ENCODE measurements around the gene SMCHD1. TPM values are rescaled to one million over a fixed set of nuclear protein-coding genes. Genes with fewer than 3 reads are reported as not detected.
"Not testable (repeated sequence)": the region's sequence is repeated elsewhere in the genome, so short reads cannot be mapped to it uniquely, and the experiment has no call there.

Gene SMCHD1
- total RNA-seq, 1 donor from 2014 or later = 98.6 TPM

GRCh38 chr18:2837290-2837689, 181.8 kb downstream of the SMCHD1 start:
- intact Hi-C loops (cut with micrococcal nuclease); H3K4me1 Mint-ChIP-seq (ENCODE audit: low read depth); H3K36me3 Mint-ChIP-seq (ENCODE audit: low read depth); H3K9me3 Mint-ChIP-seq; H3K4me3 Mint-ChIP-seq; H3K27ac Mint-ChIP-seq; DNase-seq (ENCODE audit: low spot score): not testable (repeated sequence)
- peaks cover 13% of the 10 kb centered on the region for H3K27me3 Mint-ChIP-seq (ENCODE audit: insufficient read depth)

DNA sequence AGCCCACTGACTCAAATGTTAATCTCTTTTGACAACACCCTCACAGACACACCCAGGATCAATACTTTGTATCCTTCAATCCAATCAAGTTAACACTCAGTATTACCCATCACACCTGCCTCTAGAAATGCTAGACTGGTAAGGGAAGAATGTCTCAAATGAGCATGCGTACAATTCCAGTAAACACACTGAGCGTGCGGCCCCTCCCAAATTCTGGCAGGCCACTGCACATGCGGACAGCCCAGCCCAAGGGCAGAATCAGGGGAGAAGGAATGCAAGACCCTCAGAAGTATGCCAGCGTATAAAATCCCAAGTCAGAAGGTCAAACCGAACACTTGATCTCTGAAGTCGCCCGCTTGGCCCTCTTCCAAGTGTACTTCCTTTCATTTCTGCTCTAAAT, 183.7 kb downstream of the SMCHD1 start:
- intact Hi-C loops (cut with micrococcal nuclease) = no loop called here
- peaks cover 9% of the 10 kb centered on the region for H3K9me3 Mint-ChIP-seq
- no peak overlapping the region for H3K27ac Mint-ChIP-seq
- no peak overlapping the region for H3K4me3 Mint-ChIP-seq
- no peak for DNase-seq (ENCODE audit: low spot score)
- H3K4me1 Mint-ChIP-seq (ENCODE audit: low read depth) = no peaks in the 10 kb centered on the region
- H3K36me3 Mint-ChIP-seq (ENCODE audit: low read depth) = no peaks in the 10 kb centered on the region
- H3K27me3 Mint-ChIP-seq (ENCODE audit: insufficient read depth) = peaks cover 29% of the 10 kb centered on the region

GRCh38 chr18:2840521-2840920, 185.0 kb downstream of the SMCHD1 start:
- Mint-ChIP-seq H3K36me3 (ENCODE audit: low read depth) (no peaks in the 10 kb centered on the region), H3K9me3 (peaks cover 9% of the 10 kb centered on the region), H3K4me1 (ENCODE audit: low read depth) (no peaks in the 10 kb centered on the region), H3K4me3 (no peak overlapping the region), H3K27ac (no peak overlapping the region), H3K27me3 (ENCODE audit: insufficient read depth) (peaks cover 40% of the 10 kb centered on the region)
- DNase-seq (ENCODE audit: low spot score) = no peak
- intact Hi-C loops (cut with micrococcal nuclease) = no loop called here

GRCh38 chr18:2843146-2843545, 187.6 kb downstream of the SMCHD1 start:
- peaks cover 52% of the 10 kb centered on the region for H3K27me3 Mint-ChIP-seq (ENCODE audit: insufficient read depth)
- peaks cover 4% of the 10 kb centered on the region for H3K9me3 Mint-ChIP-seq
- peaks cover 11% of the 10 kb centered on the region for H3K4me1 Mint-ChIP-seq (ENCODE audit: low read depth)
- H3K27ac Mint-ChIP-seq = no peak overlapping the region
- no peak for DNase-seq (ENCODE audit: low spot score)
- no peaks in the 10 kb centered on the region for H3K36me3 Mint-ChIP-seq (ENCODE audit: low read depth)
- intact Hi-C loops (cut with micrococcal nuclease) = no loop called here
- no peak overlapping the region for H3K4me3 Mint-ChIP-seq

- intact Hi-C loops (cut with micrococcal nuclease) = loop anchor here (5.0 kb wide), 1 partner anchor 43 kb away; no protein-coding TSS in a partner anchor
- Mint-ChIP-seq H3K4me1 (ENCODE audit: low read depth) (peaks cover 16% of the 10 kb centered on the region), H3K27ac (no peak overlapping the region), H3K9me3 (no peaks in the 10 kb centered on the region), H3K4me3 (no peak overlapping the region), H3K27me3 (ENCODE audit: insufficient read depth) (peaks cover 57% of the 10 kb centered on the region), H3K36me3 (ENCODE audit: low read depth) (no peaks in the 10 kb centered on the region)
- no peak for DNase-seq (ENCODE audit: low spot score)
Measured at GRCh38 chr18:2845172-2845571, 189.6 kb downstream of the SMCHD1 start.

- H3K4me1 Mint-ChIP-seq (ENCODE audit: low read depth) = peaks cover 26% of the 10 kb centered on the region
- intact Hi-C loops (cut with micrococcal nuclease) = loop anchor here (2.0 to 5.0 kb wide), 2 partner anchors 44 to 400 kb away; partner anchors contain the start of gene MYL12A
- peak within 1 kb of the TSS; percentile 82 for H3K27ac Mint-ChIP-seq
- H3K9me3 Mint-ChIP-seq = no peaks in the 10 kb centered on the region
- H3K36me3 Mint-ChIP-seq (ENCODE audit: low read depth) = no peaks in the 10 kb centered on the region
- peak within 1 kb of the TSS; percentile 89 for H3K4me3 Mint-ChIP-seq
- peak; percentile 3 for DNase-seq (ENCODE audit: low spot score)
- H3K27me3 Mint-ChIP-seq (ENCODE audit: insufficient read depth) = peaks cover 50% of the 10 kb centered on the region
Measured at GRCh38 chr18:2846636-2847316, 191.2 kb downstream of the SMCHD1 start, which contains the start of gene EMILIN2. Gene EMILIN2 (plus strand): TSS chr18:2847006. CDS start chr18:2847189, 183 bp downstream.

GRCh38 chr18:2847317-2848246, 192.1 kb downstream of the SMCHD1 start:
- peaks cover 49% of the 10 kb centered on the region for H3K27me3 Mint-ChIP-seq (ENCODE audit: insufficient read depth)
- no peaks in the 10 kb centered on the region for H3K36me3 Mint-ChIP-seq (ENCODE audit: low read depth)
- intact Hi-C loops (cut with micrococcal nuclease) = loop anchor here (2.0 to 5.0 kb wide), 4 partner anchors 35 to 399 kb away; partner anchors contain the start of gene MYL12A
- peaks cover 26% of the 10 kb centered on the region for H3K4me1 Mint-ChIP-seq (ENCODE audit: low read depth)
- peak overlapping the region; percentile 88 for H3K4me3 Mint-ChIP-seq
- H3K27ac Mint-ChIP-seq = peak overlapping the region; percentile 56
- peak; percentile 7 for DNase-seq (ENCODE audit: low spot score)
- no peaks in the 10 kb centered on the region for H3K9me3 Mint-ChIP-seq

DNA sequence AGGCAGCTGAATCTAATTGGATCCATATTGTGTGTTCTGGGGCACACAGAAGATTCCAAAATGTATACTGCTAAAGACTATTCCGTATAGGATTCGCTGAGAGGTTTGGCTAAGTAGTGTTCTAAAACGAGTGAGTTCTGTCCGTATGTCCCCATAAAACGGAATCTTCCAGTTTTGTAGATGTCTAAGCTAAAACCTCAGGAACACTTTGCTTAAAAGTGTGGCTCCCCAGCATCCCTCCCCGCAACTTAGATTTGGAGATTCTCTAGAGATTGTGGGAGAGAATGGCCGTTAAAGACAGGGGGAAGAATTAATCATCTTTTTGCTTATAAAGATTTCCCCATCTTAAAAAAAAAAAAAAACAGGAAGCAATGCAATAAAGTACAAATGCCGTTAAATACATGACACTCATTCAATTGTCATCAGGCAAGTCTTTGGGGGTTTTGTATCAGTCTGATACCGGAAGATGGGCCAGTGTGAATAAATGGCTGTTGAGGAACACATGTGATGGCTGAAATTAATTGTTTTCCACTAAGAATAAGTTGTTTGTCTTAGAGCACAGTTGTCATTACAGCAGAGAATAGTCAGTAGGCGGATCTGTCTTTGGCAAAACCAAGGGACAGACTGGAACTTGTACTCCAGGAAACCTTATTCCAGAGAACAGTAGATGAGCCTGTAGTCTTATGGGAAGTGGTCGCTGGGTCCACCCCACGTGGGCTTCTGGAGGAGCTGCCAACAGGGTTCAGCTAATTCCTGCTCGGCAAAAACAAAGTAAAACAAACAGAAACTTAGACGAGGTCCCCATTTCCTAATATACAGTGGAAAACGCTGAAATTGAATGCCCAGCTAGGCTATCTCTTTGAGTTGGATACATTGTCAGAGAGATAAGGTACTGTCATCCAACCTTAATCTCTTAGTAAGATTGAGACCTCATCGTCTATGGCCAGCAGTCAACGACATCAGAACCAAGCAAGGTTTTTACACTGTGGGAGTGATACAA, 193.0 kb downstream of the SMCHD1 start:
- H3K9me3 Mint-ChIP-seq = no peaks in the 10 kb centered on the region
- intact Hi-C loops (cut with micrococcal nuclease) = loop anchor here (2.0 to 5.0 kb wide), 3 partner anchors 34 to 58 kb away; no protein-coding TSS in a partner anchor
- H3K27me3 Mint-ChIP-seq (ENCODE audit: insufficient read depth) = peaks cover 41% of the 10 kb centered on the region
- no peaks in the 10 kb centered on the region for H3K36me3 Mint-ChIP-seq (ENCODE audit: low read depth)
- peaks cover 26% of the 10 kb centered on the region for H3K4me1 Mint-ChIP-seq (ENCODE audit: low read depth)
- H3K27ac Mint-ChIP-seq = peak overlapping the region; percentile 56
- no peak for DNase-seq (ENCODE audit: low spot score)
- peak overlapping the region; percentile 88 for H3K4me3 Mint-ChIP-seq

DNA sequence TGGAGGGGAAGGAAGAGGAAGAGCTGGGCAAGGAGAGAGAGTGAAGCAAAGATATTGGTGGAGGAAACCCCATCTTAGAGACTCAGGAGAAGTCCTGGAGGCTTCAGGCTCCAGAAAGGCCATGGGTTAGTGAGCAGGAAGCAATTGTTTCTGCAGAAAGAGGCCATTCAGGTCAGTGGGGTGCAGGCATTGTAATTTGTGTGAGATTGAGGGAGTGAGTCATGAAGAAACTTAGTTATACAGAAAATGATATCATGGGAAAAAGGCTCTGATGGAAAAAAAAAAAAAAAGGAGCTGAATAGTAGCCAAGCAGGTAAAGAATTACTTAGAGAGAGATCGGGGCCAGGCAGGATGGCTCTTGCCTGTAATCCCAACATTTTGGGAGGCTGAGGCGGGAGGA, 195.3 kb downstream of the SMCHD1 start:
- Mint-ChIP-seq H3K4me3 (peak overlapping the region; percentile 1), H3K36me3 (ENCODE audit: low read depth) (no peaks in the 10 kb centered on the region), H3K27me3 (ENCODE audit: insufficient read depth) (peaks cover 24% of the 10 kb centered on the region), H3K27ac (peak overlapping the region; percentile 49), H3K4me1 (ENCODE audit: low read depth) (peaks cover 33% of the 10 kb centered on the region), H3K9me3 (no peaks in the 10 kb centered on the region)
- DNase-seq (ENCODE audit: low spot score) = no peak
- intact Hi-C loops (cut with micrococcal nuclease) = no loop called here

DNA sequence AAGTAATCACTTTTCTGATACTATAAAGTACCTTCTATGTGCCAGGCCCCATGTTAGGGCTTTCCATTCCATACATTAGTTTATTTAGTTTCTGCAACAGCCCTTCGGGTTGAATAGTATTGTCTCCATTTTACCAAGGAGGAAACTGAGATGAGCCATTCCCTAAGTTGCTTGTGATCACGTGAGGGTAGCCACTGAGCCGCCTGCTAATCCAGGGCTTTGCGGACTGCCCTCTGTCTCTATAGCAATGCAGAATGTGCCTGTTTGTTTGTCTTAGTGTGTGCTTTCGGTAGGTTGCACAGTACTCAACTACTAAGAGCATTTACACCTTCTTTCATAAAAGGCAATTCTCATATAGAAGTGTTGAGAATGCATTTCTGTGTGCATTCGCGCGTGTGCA, 196.2 kb downstream of the SMCHD1 start:
- no peak overlapping the region for H3K4me3 Mint-ChIP-seq
- DNase-seq (ENCODE audit: low spot score) = no peak
- H3K27ac Mint-ChIP-seq = no peak overlapping the region
- intact Hi-C loops (cut with micrococcal nuclease) = no loop called here
- no peaks in the 10 kb centered on the region for H3K36me3 Mint-ChIP-seq (ENCODE audit: low read depth)
- H3K4me1 Mint-ChIP-seq (ENCODE audit: low read depth) = peaks cover 33% of the 10 kb centered on the region
- peaks cover 19% of the 10 kb centered on the region for H3K27me3 Mint-ChIP-seq (ENCODE audit: insufficient read depth)
- H3K9me3 Mint-ChIP-seq = no peaks in the 10 kb centered on the region

DNA sequence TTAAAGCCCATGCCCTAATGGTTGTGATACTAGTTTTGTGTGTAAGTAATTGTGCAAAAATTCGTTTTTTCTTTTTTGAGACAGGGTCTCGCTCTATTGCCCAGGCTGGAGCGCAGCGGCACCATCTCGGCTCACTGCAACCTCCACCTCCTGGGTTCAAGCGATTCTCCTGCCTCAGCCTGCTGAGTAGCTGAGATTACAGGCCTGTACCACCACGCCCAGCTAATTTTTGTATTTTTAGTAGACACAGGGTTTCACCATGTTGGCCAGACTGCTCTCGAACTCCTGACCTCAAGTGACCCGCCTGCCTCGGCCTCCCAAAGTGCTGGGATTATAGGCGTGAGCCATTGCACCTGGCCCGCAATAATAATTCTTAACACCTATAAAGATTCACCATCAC, 196.9 kb downstream of the SMCHD1 start:
- Mint-ChIP-seq H3K4me1 (ENCODE audit: low read depth) (peaks cover 33% of the 10 kb centered on the region), H3K27me3 (ENCODE audit: insufficient read depth) (peaks cover 20% of the 10 kb centered on the region)
- DNase-seq (ENCODE audit: low spot score); H3K27ac Mint-ChIP-seq; intact Hi-C loops (cut with micrococcal nuclease); H3K4me3 Mint-ChIP-seq; H3K36me3 Mint-ChIP-seq (ENCODE audit: low read depth); H3K9me3 Mint-ChIP-seq: not testable (repeated sequence)

All from activated T-helper 1 cell treated with anti-CD3 and anti-CD28 coated beads, Interleukin-12 subunit alpha, Interleukin-12 subunit beta, Interleukin-2, Interleukin-4 antibody, amounts not matched to agents 30 ng/mL and 10 ng/mL and 1 ng/mL, durations not matched to agents 14 hours and 24 hours and 36 hours (primary cell).